ENCODE data around the gene VPS41.

- no peak for TF ChIP-seq YY1 (tag by site-specific recombination; IDR thresholded peaks at IDR 0.05)
- no peak for TF ChIP-seq ELK4 (IDR thresholded peaks at IDR 0.05; ENCODE audit: borderline replicate concordance, low read depth, low read length)
- no peak for TF ChIP-seq ATF2 (tag by site-specific recombination; IDR thresholded peaks at IDR 0.05; ENCODE audit: low read depth)
Observed at GRCh38 chr7:38862666-38863065, 46.3 kb downstream of the VPS41 start.

Measured in HEK293 (cell line).